Lung (tissue), 12 donors: ENCODE data around the gene MAP2K5. TPM values are rescaled to one million over a fixed set of nuclear protein-coding genes. Genes with fewer than 3 reads are reported as not detected.

ENCODE experiments used
- ATAC-seq: fragments of 200-7000 bp; cut with Tn5 transposase; one replicate; pipeline ENCODE4 v1.9.1; 2020; ENCODE audit warnings: moderate number of reproducible peaks; ENCODE audit not compliant: insufficient read depth, low FRiP score
- DNase-seq, 3 donors: peaks; one replicate each; pipeline ENCODE4 v3.0.0-alpha.2; 2013 to 2017
- H3K27ac ChIP-seq, 2 donors: one replicate each; pipeline ENCODE4 v1.5.1; 2013; ENCODE audit warnings: mild to moderate bottlenecking in 2 of 2, moderate library complexity in 2 of 2, control low read depth in 1 of 2, inconsistent platforms in 1 of 2, low read depth in 1 of 2, low read length in 1 of 2
- H3K27me3 ChIP-seq, 3 donors: one replicate each; pipeline ENCODE4 v1.5.1; 2013; ENCODE audit warnings: low read length in 2 of 3; ENCODE audit not compliant: control insufficient read depth in 3 of 3, insufficient read depth in 3 of 3
- H3K36me3 ChIP-seq, 4 donors: one replicate each; pipeline ENCODE4 v1.5.1; 2013; ENCODE audit warnings: low read length in 4 of 4, mild to moderate bottlenecking in 1 of 4, moderate library complexity in 1 of 4; ENCODE audit not compliant: control insufficient read depth in 4 of 4, insufficient read depth in 4 of 4
- H3K4me1 ChIP-seq, 5 donors: one replicate each; pipeline ENCODE4 v1.5.1; 2013; ENCODE audit warnings: low read length in 5 of 5, mild to moderate bottlenecking in 2 of 5, moderate library complexity in 1 of 5; ENCODE audit not compliant: control insufficient read depth in 5 of 5, insufficient read depth in 5 of 5
- H3K4me3 ChIP-seq: one replicate; pipeline ENCODE4 v1.5.1; 2013; ENCODE audit warnings: mild to moderate bottlenecking, control low read depth, moderate library complexity
- H3K9ac ChIP-seq, 2 donors: one replicate each; pipeline ENCODE4 v1.5.1; 2013; ENCODE audit warnings: low read length in 2 of 2, control low read depth in 1 of 2; ENCODE audit not compliant: insufficient read depth in 1 of 2
- H3K9me3 ChIP-seq, 4 donors: one replicate each; pipeline ENCODE4 v1.5.1; 2013; ENCODE audit warnings: low read length in 3 of 4, mild to moderate bottlenecking in 1 of 4, moderate library complexity in 1 of 4; ENCODE audit not compliant: control insufficient read depth in 4 of 4, insufficient read depth in 3 of 4
- WGBS, 2 donors: extraction: QIAGEN DNeasy Blood & Tissue Kit; methylation state at CpG; one replicate each; pipeline ENCODE4 v1.1.7; 2013; 5-methylcytosine and 5-hydroxymethylcytosine counted together
- polyA plus RNA-seq, 2 donors: library from polyadenylated mRNA; stranded (reverse); fragments of 200-250 nt; gene quantifications; one replicate each; pipeline ENCODE4 v1.2.1, GENCODE V29; 2013
- total RNA-seq, 2 donors: library from RNA; depleted of rRNA in 1 of 2; stranded (reverse); fragments of >200 nt in 1 of 2; gene quantifications; one replicate each; pipeline ENCODE4 v1.2.1, GENCODE V29; 2014 to 2021
- TF ChIP-seq, protein P1 (sequence below): IDR thresholded peaks from 2 replicates; pipeline ENCODE4 v1.5.1; 2012; ENCODE audit warnings: mild to moderate bottlenecking; ENCODE audit errors: control extremely low read depth, extremely low read depth
- donor health status: control.
- donor health status: control.
- donor health status: Bipolar disorder and iron deficiency.
- donor health status: healthy.
- donor health status: DM: yes; HTN: yes; CAD: no.

Gene MAP2K5
- total and polyA plus RNA-seq, 4 donors, result 6.3 to 19.1 (median 12.4) TPM

DNA sequence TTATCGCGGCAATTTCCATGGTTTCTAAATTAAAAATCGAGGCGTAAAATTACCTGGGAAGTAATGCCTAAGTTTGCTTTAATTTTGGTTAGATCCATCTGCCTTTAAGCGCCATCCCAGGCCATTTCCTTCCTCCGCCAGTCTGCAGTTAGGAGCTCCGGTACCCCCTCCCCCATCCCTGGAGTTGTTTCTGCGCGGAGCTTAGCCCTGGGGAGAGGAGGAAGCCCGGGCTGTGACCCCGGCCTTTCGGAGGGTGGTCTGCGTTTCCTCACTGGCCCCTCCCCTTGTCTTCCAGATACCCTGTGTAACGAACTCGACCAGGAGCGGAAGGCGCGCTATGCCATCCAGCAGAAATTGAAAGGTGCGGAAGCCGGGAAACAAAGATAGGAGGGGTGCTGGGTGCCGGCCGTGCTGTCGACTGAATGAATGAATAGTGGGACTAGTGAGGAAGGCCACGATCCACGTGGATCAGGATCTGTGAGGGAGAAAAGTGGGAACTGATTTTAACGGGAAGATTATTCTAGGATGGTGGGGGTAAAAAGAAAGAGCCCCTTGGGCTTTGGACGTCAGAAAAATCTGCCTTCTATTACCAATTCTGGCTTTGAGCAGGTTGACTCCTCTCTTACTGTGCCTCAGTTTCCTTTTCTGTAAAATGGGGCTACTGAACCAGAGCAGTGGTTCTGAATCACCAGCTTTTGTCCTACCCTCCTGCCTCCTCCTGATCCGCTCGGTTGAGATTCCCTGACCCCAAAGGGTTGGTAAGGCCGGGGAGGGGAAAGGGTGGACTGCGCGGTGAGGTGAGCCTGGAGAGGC lies 290.6 kb downstream of the MAP2K5 start:
- TF ChIP-seq, protein P1, sequence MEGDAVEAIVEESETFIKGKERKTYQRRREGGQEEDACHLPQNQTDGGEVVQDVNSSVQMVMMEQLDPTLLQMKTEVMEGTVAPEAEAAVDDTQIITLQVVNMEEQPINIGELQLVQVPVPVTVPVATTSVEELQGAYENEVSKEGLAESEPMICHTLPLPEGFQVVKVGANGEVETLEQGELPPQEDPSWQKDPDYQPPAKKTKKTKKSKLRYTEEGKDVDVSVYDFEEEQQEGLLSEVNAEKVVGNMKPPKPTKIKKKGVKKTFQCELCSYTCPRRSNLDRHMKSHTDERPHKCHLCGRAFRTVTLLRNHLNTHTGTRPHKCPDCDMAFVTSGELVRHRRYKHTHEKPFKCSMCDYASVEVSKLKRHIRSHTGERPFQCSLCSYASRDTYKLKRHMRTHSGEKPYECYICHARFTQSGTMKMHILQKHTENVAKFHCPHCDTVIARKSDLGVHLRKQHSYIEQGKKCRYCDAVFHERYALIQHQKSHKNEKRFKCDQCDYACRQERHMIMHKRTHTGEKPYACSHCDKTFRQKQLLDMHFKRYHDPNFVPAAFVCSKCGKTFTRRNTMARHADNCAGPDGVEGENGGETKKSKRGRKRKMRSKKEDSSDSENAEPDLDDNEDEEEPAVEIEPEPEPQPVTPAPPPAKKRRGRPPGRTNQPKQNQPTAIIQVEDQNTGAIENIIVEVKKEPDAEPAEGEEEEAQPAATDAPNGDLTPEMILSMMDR, result no peak
- Histone ChIP-seq H3K9ac (no peak overlapping the region), H3K36me3 (no peaks in the 10 kb centered on the region), H3K4me1 (peaks cover 0 to 50% (median 17%) of the 10 kb centered on the region in 5 donors), H3K27ac (no peak overlapping the region), H3K4me3 (no peak overlapping the region), H3K27me3 (peaks cover 4 to 87% (median 86%) of the 10 kb centered on the region in 3 donors), H3K9me3 (peaks cover 0 to under 1% (median 0%) of the 10 kb centered on the region in 4 donors)
- DNase-seq (peak in 2 of 3 donors; percentile 21 to 48), ATAC-seq (no peak)
- 5 to 7% methylated on average over 32 of the region's 32 CpGs for WGBS, 2 donors

DNA sequence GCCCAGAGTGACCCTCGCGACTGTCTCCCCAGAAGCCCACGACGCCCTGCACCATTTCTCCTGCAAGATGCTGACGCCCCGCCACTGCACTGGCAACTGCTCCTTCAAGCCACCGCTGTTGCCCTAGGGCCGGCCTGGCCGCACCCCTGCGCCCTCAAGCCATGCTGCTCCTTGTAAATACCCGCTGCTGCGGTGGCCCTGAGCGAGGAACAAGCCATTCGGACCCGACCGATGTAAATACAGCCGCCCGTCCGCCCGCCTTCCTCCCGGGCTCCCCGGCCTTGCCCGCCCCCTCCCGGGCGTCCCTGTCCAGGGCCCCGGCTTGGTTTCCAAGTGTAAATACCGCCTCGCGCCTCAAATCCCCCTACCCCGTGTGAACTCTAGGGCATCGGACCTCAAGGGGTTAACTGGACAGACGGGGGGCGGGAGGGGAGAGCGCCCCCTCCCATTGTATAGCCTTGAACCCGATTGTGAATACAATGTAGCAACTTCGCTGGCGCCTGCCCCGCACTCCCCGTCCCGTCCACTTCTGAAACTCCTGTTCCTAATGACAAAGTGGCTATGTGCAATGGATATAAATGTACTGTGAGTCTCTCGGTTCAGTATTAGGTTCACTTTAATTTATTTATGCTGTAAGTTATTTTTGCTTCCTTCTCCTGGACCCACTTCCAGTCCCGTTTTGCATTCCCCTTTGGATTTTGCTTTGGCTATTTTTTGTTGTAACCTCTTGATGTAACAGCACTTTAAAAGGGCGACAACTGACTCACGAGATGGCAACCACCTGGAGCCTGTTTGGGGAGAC lies 291.4 kb downstream of the MAP2K5 start:
- DNase-seq, result peak; percentile 60 to 64 (median 60)
- no peak overlapping the region for H3K9ac ChIP-seq
- peaks cover 3 to 79% (median 78%) of the 10 kb centered on the region in 3 donors for H3K27me3 ChIP-seq
- peak; percentile 13 for ATAC-seq
- H3K27ac ChIP-seq, result no peak overlapping the region
- whole genome bisulfite sequencing, 2 donors, result 2% methylated on average over 37 to 44 of the region's 44 CpGs
- no peaks in the 10 kb centered on the region for H3K9me3 ChIP-seq
- peaks cover 0 to 48% (median 10%) of the 10 kb centered on the region in 5 donors for H3K4me1 ChIP-seq
- H3K4me3 ChIP-seq, result no peak overlapping the region
- no peaks in the 10 kb centered on the region for H3K36me3 ChIP-seq
- TF ChIP-seq, protein P1, result peak; percentile 3

GRCh38 chr15:67834581-67835296 lies 292.2 kb downstream of the MAP2K5 start:
- ATAC-seq (no peak), DNase-seq (peak; percentile 39 to 51 (median 44))
- 2% methylated on average over 55 to 59 of the region's 59 CpGs for WGBS, 2 donors
- Histone ChIP-seq H3K9me3 (no peaks in the 10 kb centered on the region), H3K27ac (no peak overlapping the region), H3K9ac (no peak overlapping the region), H3K4me3 (peak overlapping the region; percentile 24), H3K36me3 (no peaks in the 10 kb centered on the region), H3K4me1 (peaks cover 0 to 48% (median 4%) of the 10 kb centered on the region in 5 donors), H3K27me3 (peaks cover 0 to 73% (median 71%) of the 10 kb centered on the region in 3 donors)
- TF ChIP-seq, protein P1, result no peak
